RWPE1 (cell line): ENCODE results near the gene KDF1.

Experiments used
- CTCF ChIA-PET: fragments of 350-600 bp; sonication (Branson Sonifier 250); formaldehyde crosslinking; extraction: SDS; loops from one replicate; lab custom pipeline; 2021; lab: Yijun Ruan, JAX
- POLR2A ChIA-PET: fragments of 400-600 bp; formaldehyde crosslinking; extraction: SDS; loops from one replicate; lab custom pipeline; 2020; ENCODE audit warnings: antibody characterized with exemption; ENCODE audit not compliant: low non-redundant PET; lab: Yijun Ruan, JAX
- DNase-seq: peaks from one replicate; pipeline ENCODE4 v3.0.0; 2012; ENCODE audit warnings: low spot score
- H3K27ac ChIP-seq: fragments of 450-650 bp; 2 replicates; pipeline ENCODE4 v1.5.1; 2017
- TF ChIP-seq, protein P1 (sequence below): fragments of 450-650 bp; conservative IDR thresholded peaks from 2 replicates; pipeline ENCODE4 v1.5.1; 2017; ENCODE audit warnings: low read depth, mild to moderate bottlenecking

Gene KDF1, protein sequence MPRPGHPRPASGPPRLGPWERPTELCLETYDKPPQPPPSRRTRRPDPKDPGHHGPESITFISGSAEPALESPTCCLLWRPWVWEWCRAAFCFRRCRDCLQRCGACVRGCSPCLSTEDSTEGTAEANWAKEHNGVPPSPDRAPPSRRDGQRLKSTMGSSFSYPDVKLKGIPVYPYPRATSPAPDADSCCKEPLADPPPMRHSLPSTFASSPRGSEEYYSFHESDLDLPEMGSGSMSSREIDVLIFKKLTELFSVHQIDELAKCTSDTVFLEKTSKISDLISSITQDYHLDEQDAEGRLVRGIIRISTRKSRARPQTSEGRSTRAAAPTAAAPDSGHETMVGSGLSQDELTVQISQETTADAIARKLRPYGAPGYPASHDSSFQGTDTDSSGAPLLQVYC

DNA sequence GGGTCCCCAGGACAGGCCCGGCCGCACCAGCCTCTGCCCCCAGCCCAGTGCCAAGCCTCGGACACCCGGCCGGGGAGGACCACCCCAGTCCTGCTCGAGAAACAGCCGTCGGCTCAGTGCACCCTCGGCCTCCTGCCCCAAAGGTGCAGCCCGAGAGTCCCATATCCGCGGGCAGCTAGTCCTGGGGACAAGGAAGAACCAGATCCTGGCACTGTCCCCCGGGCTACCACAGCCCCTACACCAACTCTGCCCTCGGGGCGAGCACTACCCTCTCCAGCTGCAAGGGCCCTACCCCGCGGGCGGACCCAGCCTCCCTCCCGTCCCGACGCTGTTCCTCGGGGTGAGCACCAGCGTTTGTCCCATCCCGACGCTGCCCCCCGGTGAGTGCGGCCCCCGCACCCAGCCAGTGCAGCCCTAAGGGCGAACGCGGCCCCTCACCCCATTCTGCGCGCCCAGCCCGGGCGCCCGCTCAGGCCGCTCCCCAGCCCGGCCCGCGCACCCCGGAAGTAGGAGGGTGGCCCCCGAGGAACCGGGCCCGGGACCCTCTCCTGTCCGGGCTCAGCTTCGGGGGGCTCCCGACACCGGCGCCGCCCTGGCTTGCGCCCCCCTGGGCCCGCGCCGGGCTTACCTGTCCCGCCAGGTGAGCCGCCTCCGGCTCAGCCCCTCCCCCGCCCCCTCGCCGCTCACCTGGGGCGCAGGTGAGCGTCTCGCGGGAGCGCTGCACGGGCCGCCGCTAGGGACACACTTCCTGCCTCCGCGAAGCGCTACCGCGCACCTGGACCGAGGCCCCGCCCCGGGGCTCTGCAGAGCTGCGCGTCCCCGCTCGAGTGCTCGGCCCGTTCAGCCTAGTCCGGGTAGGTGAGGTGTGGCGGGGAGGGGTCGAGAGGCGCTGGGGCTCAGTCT, at the start of gene KDF1:
Gene KDF1, minus strand, starts transcription at position 747 of the 903 bp plus-strand sequence. CDS start 8,088 bp downstream, outside the sequence.
- peak within 1 kb of the TSS; percentile 94 for H3K27ac ChIP-seq
- peak; percentile 87 for DNase-seq
- TF ChIP-seq, protein P1, sequence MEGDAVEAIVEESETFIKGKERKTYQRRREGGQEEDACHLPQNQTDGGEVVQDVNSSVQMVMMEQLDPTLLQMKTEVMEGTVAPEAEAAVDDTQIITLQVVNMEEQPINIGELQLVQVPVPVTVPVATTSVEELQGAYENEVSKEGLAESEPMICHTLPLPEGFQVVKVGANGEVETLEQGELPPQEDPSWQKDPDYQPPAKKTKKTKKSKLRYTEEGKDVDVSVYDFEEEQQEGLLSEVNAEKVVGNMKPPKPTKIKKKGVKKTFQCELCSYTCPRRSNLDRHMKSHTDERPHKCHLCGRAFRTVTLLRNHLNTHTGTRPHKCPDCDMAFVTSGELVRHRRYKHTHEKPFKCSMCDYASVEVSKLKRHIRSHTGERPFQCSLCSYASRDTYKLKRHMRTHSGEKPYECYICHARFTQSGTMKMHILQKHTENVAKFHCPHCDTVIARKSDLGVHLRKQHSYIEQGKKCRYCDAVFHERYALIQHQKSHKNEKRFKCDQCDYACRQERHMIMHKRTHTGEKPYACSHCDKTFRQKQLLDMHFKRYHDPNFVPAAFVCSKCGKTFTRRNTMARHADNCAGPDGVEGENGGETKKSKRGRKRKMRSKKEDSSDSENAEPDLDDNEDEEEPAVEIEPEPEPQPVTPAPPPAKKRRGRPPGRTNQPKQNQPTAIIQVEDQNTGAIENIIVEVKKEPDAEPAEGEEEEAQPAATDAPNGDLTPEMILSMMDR: peak; percentile 34
- ChIA-PET CTCF (interaction anchor here (1.1 kb wide), 1 partner anchor 85 kb away, joined by 3 read pairs; no protein-coding TSS in a partner anchor), POLR2A (interaction anchor here (0.6 to 1.6 kb wide), 6 partner anchors 34 to 130 kb away, joined by 3 to 6 read pairs (median 3); partner anchors contain the start of gene GPN2)

DNA sequence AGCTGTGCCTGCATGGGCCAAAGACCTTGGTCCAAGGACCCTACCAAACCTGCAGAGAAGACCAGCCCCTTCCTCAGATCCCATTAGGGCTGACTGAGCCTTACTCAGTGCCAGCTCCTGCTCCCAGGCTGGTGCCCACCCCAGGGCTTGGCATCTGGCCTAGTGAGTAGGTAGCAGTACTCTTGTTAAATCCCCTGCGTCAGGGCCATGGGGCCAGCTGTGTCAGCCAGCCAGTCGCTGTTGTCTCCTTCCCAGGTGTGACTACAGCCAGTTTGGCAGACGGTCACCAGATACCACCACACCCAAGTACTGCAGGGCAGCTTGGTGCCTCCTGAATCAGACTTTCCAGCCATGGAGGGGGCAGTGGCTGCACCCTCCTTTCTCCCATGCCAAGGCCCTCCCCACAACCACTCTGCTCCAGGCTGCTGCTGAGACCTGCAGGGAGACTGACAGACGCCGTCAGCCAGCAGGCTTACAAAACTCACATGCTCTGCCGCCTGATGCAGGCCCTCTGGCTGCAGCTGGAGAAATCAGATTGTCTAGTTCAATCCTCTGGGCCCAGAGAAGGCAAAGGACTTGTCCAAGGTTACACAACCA, 49.4 kb upstream of the KDF1 start:
- peak overlapping the region; percentile 99 for H3K27ac ChIP-seq
- TF ChIP-seq, protein P1: no peak
- ChIA-PET CTCF (interaction anchor here (0.5 to 3.0 kb wide), 6 partner anchors 8 to 62 kb away, joined by 3 to 26 read pairs (median 6); no protein-coding TSS in a partner anchor), POLR2A (interaction anchor here (0.5 to 2.6 kb wide), 2 partner anchors 10 to 12 kb away, joined by 4 to 21 read pairs; no protein-coding TSS in a partner anchor)
- no peak for DNase-seq

DNA sequence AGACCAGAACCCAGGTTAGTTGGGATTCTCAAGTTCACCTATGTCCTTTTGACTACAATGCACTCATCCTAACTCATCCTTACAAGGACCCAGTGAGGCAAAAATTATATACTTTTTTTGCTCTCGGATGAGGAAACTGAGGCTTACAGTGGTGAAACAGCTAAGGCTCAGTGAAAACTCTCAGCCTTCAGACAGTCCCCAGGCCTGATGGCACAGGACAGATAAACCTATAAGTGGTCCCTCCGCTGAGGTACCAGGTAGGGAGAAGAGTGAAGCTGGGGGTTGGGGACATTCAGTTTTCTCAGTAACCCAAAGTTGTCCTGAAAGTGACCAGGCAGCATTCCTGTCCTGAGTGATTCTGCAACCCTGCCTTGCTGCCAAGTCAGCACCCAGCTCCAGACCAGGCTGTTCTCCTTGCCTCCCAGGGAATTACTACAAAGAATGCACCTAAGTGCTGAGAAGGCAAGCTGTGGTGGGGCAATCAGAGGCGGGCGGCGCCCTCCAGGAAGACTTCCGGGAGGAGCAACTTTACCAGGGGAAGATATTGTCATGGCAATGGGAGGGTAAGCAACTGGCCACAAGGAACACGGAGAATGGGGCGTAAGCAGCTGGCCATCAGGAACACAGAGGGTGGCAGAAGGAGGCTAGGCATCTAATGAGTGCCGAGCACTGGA, 47.8 kb upstream of the KDF1 start:
- no peak for DNase-seq
- TF ChIP-seq, protein P1: no peak
- ChIA-PET POLR2A (interaction anchor here (2.6 kb wide), 1 partner anchor 11 kb away, joined by 21 read pairs; no protein-coding TSS in a partner anchor), CTCF (interaction anchor here (1.0 to 3.0 kb wide), 2 partner anchors 11 to 35 kb away, joined by 3 to 26 read pairs; no protein-coding TSS in a partner anchor)
- peak overlapping the region; percentile 99 for H3K27ac ChIP-seq

DNA sequence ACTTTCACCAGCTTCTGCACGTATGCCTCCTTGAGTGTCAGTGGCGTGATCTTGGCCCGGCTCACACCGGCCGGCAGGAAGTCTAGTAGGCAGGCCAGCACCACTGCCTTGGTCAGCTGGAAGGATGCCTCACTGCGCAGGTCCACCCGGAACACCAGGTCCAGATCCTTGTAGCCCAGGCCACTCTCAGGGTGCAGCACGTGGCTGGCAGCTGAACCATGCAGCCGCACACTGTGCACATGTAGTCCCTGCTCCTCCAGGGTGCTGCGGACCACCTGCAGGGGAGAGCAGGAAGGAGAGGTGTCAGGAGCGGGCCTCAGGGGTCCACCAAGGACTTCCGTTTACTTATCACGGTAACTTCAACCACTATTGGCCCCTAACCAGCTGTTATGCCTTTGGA, 46.4 kb upstream of the KDF1 start:
- CTCF ChIA-PET: interaction anchor here (0.6 to 0.9 kb wide), 4 partner anchors 9 to 374 kb away, joined by 3 to 5 read pairs (median 4); no protein-coding TSS in a partner anchor

DNA sequence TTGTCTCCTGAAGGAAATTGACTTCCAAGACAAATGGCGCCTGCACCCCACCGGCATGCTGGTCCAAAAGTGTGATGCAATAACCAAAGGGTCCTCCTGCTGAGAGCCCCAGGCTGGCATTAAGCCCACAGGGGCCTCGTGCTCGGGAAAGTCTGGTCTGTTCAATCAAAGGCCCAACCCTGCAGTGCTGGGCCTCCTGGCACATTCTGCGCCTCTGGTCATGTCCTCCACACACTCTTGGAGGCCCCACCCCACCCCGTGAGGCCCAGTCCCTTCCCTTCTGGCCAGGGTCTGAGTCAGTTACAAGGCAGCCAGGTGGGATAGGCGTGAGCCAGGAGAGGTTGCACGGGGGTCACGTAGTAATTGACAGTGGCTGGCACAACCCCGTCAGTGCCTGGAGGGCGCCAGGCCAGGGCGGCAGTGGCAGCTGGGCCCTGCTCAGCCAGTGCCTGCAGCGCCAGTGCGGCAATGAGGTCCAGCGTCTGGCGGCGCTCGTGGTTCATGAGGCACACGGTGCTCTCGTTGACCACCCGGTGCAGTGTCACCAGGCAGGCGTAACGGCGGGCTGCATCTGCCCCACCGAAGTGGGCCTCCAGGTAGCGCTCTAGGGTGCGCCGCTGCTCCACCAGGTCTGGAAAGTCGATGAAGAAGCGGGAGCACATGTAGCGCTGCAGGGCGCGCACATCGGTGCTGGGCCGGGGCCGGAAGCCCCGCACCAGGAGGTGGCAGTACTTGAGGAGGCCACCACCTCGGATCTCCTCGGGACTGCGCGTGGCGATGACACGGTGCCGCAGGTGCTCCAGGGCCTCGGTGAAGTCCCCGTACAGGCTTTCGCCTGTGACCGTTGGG, 45.6 kb upstream of the KDF1 start:
- no peak for DNase-seq
- ChIA-PET POLR2A (no interaction called here), CTCF (interaction anchor here (0.8 to 0.9 kb wide), 2 partner anchors 8 to 28 kb away, joined by 3 read pairs; no protein-coding TSS in a partner anchor)
- H3K27ac ChIP-seq: peak overlapping the region; percentile 99
- TF ChIP-seq, protein P1: no peak

More for the DNA sequence above, 46.4 kb upstream of the KDF1 start:
- POLR2A ChIA-PET: no interaction called here
- no peak for DNase-seq
- TF ChIP-seq, protein P1: no peak
- peak overlapping the region; percentile 99 for H3K27ac ChIP-seq
